ENCODE results near the gene C19orf85.
A peak's percentile ranks its signal among the peaks of the same experiment; 100 is the strongest.

Gene C19orf85

DNA sequence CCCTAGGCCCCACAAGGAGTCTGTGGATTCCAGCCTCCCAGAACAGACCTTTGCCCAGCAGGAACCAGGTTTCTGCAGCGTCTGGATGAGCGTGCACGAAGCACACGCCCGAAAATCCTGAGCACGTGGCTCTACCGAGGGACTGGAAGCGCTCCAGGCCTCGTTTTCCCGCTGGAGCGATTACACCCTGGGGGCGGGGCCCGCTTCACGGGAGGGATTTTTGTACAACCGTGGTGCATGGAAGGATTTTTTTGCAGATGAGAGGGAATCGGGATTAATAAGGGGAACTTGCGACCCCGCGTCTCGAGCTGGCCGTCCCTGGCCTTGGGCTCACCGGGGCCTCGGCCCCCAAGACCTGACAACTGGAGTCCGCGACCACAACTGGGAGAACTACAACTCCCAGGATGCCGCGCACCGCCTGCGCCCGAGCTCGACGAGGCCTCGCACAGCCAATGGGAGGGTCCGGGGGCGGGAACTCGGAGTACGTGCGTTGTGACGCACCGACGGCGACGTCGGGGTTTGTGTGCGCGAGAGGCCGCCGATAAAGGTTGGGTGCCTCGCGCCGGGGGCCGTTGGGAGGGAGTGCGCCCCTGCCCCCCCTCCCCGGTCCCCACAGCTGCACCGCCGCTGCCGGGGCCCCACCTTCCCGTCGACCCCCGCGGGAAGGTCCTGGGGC lies 11.7 kb upstream of the C19orf85 start, which contains the start of gene ZNF628 (continued):
- TF ChIP-seq, protein P1, sequence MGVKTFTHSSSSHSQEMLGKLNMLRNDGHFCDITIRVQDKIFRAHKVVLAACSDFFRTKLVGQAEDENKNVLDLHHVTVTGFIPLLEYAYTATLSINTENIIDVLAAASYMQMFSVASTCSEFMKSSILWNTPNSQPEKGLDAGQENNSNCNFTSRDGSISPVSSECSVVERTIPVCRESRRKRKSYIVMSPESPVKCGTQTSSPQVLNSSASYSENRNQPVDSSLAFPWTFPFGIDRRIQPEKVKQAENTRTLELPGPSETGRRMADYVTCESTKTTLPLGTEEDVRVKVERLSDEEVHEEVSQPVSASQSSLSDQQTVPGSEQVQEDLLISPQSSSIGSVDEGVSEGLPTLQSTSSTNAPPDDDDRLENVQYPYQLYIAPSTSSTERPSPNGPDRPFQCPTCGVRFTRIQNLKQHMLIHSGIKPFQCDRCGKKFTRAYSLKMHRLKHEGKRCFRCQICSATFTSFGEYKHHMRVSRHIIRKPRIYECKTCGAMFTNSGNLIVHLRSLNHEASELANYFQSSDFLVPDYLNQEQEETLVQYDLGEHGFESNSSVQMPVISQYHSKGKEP (tag by site-specific recombination; IDR thresholded peaks at IDR 0.05) = no peak
- TF ChIP-seq, protein P2, sequence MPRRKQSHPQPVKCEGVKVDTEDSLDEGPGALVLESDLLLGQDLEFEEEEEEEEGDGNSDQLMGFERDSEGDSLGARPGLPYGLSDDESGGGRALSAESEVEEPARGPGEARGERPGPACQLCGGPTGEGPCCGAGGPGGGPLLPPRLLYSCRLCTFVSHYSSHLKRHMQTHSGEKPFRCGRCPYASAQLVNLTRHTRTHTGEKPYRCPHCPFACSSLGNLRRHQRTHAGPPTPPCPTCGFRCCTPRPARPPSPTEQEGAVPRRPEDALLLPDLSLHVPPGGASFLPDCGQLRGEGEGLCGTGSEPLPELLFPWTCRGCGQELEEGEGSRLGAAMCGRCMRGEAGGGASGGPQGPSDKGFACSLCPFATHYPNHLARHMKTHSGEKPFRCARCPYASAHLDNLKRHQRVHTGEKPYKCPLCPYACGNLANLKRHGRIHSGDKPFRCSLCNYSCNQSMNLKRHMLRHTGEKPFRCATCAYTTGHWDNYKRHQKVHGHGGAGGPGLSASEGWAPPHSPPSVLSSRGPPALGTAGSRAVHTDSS (tag by site-specific recombination; IDR thresholded peaks at IDR 0.05) = no peak
- TF ChIP-seq PRDM2 (tag by site-specific recombination; IDR thresholded peaks at IDR 0.05; ENCODE audit: borderline replicate concordance) (no peak), ZNF660 (tag by site-specific recombination; IDR thresholded peaks at IDR 0.05) (peak; percentile 76; the same call in 1 of the 2 replicates), REST (tag by site-specific recombination; IDR thresholded peaks at IDR 0.05) (no peak), ZNF155 (tag by site-specific recombination; IDR thresholded peaks at IDR 0.05) (no peak), ZSCAN30 (tag by site-specific recombination; IDR thresholded peaks at IDR 0.05) (peak; percentile 93), ZNF433 (tag by site-specific recombination; IDR thresholded peaks at IDR 0.05; ENCODE audit: low read depth) (no peak), ZNF544 (tag by site-specific recombination; IDR thresholded peaks at IDR 0.05) (no peak), TRIM28 (IDR thresholded peaks at IDR 0.05; ENCODE audit: borderline replicate concordance, low read length) (no peak), YY1 (tag by site-specific recombination; IDR thresholded peaks at IDR 0.05) (no peak), ZNF341 (tag by site-specific recombination; IDR thresholded peaks at IDR 0.05; ENCODE audit: low read depth) (0 out of 2 replicates have a peak, but pooled peaks have one; percentile 27), TSHZ1 (tag by site-specific recombination; IDR thresholded peaks at IDR 0.05; ENCODE audit: borderline replicate concordance) (no peak), ZNF837 (tag by site-specific recombination; IDR thresholded peaks at IDR 0.05) (no peak)
- TF ChIP-seq, protein P3, sequence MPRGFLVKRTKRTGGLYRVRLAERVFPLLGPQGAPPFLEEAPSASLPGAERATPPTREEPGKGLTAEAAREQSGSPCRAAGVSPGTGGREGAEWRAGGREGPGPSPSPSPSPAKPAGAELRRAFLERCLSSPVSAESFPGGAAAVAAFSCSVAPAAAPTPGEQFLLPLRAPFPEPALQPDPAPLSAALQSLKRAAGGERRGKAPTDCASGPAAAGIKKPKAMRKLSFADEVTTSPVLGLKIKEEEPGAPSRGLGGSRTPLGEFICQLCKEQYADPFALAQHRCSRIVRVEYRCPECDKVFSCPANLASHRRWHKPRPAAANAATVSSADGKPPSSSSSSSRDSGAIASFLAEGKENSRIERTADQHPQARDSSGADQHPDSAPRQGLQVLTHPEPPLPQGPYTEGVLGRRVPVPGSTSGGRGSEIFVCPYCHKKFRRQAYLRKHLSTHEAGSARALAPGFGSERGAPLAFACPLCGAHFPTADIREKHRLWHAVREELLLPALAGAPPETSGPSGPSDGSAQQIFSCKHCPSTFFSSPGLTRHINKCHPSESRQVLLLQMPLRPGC (tag by site-specific recombination; IDR thresholded peaks at IDR 0.05) = 0 out of 2 replicates have a peak, but pooled peaks have one; percentile 25
- TF ChIP-seq, protein P4, sequence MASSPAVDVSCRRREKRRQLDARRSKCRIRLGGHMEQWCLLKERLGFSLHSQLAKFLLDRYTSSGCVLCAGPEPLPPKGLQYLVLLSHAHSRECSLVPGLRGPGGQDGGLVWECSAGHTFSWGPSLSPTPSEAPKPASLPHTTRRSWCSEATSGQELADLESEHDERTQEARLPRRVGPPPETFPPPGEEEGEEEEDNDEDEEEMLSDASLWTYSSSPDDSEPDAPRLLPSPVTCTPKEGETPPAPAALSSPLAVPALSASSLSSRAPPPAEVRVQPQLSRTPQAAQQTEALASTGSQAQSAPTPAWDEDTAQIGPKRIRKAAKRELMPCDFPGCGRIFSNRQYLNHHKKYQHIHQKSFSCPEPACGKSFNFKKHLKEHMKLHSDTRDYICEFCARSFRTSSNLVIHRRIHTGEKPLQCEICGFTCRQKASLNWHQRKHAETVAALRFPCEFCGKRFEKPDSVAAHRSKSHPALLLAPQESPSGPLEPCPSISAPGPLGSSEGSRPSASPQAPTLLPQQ (tag by site-specific recombination; IDR thresholded peaks at IDR 0.05) = peak; percentile 95
